Duodenal mucosa (tissue), 2 donors: ENCODE data around the gene GJE1.
"Not testable (repeated sequence)": the region's sequence is repeated elsewhere in the genome, so short reads cannot be mapped to it uniquely, and the experiment has no call there.

Experiments
- H3K27ac ChIP-seq: one replicate; pipeline ENCODE4 v1.7.0; 2013; ENCODE audit warnings: low read depth, low read length
- H3K27me3 ChIP-seq, 2 donors: one replicate each; pipeline ENCODE4 v1.7.0; 2013; ENCODE audit warnings: low read length in 2 of 2, control low read depth in 1 of 2; ENCODE audit not compliant: insufficient read depth in 2 of 2, control insufficient read depth in 1 of 2
- H3K36me3 ChIP-seq, 2 donors: one replicate each; pipeline ENCODE4 v1.7.0; 2013; ENCODE audit warnings: low read length in 2 of 2, control low read depth in 1 of 2; ENCODE audit not compliant: insufficient read depth in 2 of 2, control insufficient read depth in 1 of 2
- H3K4me1 ChIP-seq, 2 donors: one replicate each; pipeline ENCODE4 v1.7.0; 2013; ENCODE audit warnings: low read length in 2 of 2, control low read depth in 1 of 2; ENCODE audit not compliant: insufficient read depth in 2 of 2, control insufficient read depth in 1 of 2
- H3K4me3 ChIP-seq, 2 donors: one replicate each; pipeline ENCODE4 v1.7.0; 2013; ENCODE audit warnings: low read length in 2 of 2, low read depth in 1 of 2
- H3K9ac ChIP-seq, 2 donors: one replicate each; pipeline ENCODE4 v1.7.0; 2013; ENCODE audit warnings: low read length in 2 of 2, low read depth in 1 of 2
- H3K9me3 ChIP-seq, 2 donors: one replicate each; pipeline ENCODE4 v1.7.0; 2013; ENCODE audit warnings: low read length in 2 of 2, control low read depth in 1 of 2; ENCODE audit not compliant: control insufficient read depth in 1 of 2

GJE1 gene

DNA sequence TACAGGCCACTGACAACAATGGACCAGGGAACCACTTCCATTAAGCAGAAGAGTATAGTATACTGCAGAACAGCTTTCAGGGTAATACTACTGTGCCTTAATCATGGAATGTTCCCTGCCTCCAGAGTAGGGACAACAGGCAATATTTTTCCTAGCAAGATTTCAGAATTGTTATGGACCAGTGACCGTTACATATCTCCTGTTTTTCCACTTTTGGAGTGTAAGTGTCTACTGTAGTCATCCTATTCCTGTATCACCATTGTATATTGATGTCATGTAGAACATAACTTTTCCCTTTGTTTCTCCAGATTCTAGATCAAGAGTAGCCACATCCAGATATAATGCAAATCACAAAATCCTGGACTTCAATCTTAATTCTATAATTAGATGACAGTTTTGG, 1.9 kb upstream of the GJE1 start:
- Histone ChIP-seq H3K4me3 (no peak overlapping the region), H3K36me3 (no peaks in the 10 kb centered on the region), H3K27ac (no peak overlapping the region)

DNA sequence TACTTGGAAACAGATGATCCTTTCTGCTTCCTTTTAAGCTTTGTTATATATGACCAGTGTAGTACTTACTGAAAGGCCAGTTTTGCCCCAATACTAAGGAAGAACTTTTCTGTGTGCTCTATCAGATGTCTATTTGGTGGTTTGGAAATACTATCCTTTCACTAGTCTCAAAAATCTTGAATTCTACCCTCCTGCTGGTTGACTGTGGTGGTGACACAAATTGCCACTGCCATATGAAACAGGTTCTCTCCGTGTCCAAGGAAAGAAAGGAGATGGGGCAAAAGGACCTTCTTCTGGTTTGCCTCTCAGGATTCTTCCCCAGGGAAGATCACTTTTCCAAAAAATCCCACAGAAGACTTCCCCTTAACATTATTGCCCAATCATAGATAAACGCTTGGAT, 6.2 kb downstream of the GJE1 start:
- no peaks in the 10 kb centered on the region for H3K4me1 ChIP-seq
- no peaks in the 10 kb centered on the region for H3K9me3 ChIP-seq
- no peak overlapping the region for H3K4me3 ChIP-seq
- peaks cover 0 to 4% of the 10 kb centered on the region in 2 donors for H3K27me3 ChIP-seq
- no peaks in the 10 kb centered on the region for H3K36me3 ChIP-seq
- no peak overlapping the region for H3K9ac ChIP-seq
- no peak overlapping the region for H3K27ac ChIP-seq

More for the DNA sequence above, 1.9 kb upstream of the GJE1 start:
- no peaks in the 10 kb centered on the region for H3K4me1 ChIP-seq
- peaks cover 0 to 3% of the 10 kb centered on the region in 2 donors for H3K27me3 ChIP-seq
- no peaks in the 10 kb centered on the region for H3K9me3 ChIP-seq
- no peak overlapping the region for H3K9ac ChIP-seq

- not testable (repeated sequence) for H3K9ac ChIP-seq, H3K9me3 ChIP-seq, H3K4me3 ChIP-seq, H3K27me3 ChIP-seq, H3K36me3 ChIP-seq, H3K27ac ChIP-seq, H3K4me1 ChIP-seq
Measured at GRCh38 chr6:142141531-142141930, 8.8 kb downstream of the GJE1 start.

GRCh38 chr6:142146828-142147662, 14.3 kb downstream of the GJE1 start, which contains the start of the genes NMBR and VTA1:
NMBR (minus strand) TSS chr6:142147122; CDS start chr6:142088658, 58,464 bp downstream.
VTA1 (plus strand) TSS chr6:142147263; CDS start chr6:142147288, 25 bp downstream.
- peak within 1 kb of the TSS; percentile 95 to 99 for H3K4me3 ChIP-seq
- H3K9me3 ChIP-seq = no peaks in the 10 kb centered on the region
- peaks cover 16% of the 10 kb centered on the region in 2 donors for H3K4me1 ChIP-seq
- H3K27ac ChIP-seq = no peak within 1 kb of the TSS
- H3K27me3 ChIP-seq = no peaks in the 10 kb centered on the region
- H3K9ac ChIP-seq = peak within 1 kb of the TSS; percentile 78 to 82
- H3K36me3 ChIP-seq = no peaks in the 10 kb centered on the region

DNA sequence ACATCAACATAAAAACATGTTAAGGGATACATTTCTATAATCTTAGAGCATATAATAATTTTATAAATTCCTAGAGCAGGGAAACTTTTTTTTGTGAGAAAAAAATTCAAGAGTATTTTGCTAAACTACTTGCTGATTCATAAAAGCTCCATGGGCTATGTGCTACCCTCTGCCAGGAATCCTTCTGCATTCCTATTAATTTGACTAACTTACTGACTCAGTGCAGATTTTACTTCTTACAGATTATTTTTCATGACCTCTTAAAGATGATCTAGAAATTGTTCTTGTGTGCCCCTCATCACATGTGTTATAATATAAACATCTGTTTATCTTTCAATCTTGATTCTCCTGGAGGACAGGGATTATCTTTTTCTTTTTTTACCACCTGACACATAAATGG, 20.0 kb downstream of the GJE1 start:
- Histone ChIP-seq H3K4me3 (no peak overlapping the region), H3K9ac (no peak overlapping the region), H3K4me1 (peaks cover 13 to 21% of the 10 kb centered on the region in 2 donors), H3K27ac (no peak overlapping the region), H3K9me3 (no peaks in the 10 kb centered on the region), H3K27me3 (no peaks in the 10 kb centered on the region), H3K36me3 (no peaks in the 10 kb centered on the region)

- no peaks in the 10 kb centered on the region for H3K27me3 ChIP-seq
- H3K4me1 ChIP-seq = peaks cover 9 to 18% of the 10 kb centered on the region in 2 donors
- no peak overlapping the region for H3K27ac ChIP-seq
- no peaks in the 10 kb centered on the region for H3K36me3 ChIP-seq
- no peak overlapping the region for H3K9ac ChIP-seq
- no peak overlapping the region for H3K4me3 ChIP-seq
- H3K9me3 ChIP-seq = no peaks in the 10 kb centered on the region
Measured at GRCh38 chr6:142153196-142153595, 20.5 kb downstream of the GJE1 start.

DNA sequence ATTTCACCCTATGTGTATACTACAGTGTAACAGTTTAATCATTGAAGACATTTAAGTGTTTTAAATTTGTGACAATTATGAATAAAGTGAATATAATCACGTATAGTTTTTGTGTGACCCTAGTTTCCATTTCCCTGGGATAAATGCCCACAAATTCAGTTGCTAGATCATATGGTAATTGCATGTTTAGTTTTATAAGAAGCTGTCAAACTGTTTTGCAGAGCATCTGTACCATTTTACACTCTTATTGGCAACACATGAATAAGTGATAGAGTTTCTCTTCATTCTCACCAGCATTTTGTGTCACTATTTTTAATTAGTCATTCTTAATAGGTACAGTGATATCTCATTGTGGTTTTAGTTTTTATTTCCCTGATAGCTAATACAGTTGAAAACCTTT, 21.6 kb downstream of the GJE1 start:
- H3K36me3 ChIP-seq = no peaks in the 10 kb centered on the region
- H3K27me3 ChIP-seq = no peaks in the 10 kb centered on the region
- H3K4me3 ChIP-seq = no peak overlapping the region
- H3K9me3 ChIP-seq = no peaks in the 10 kb centered on the region
- peaks cover 0 to 8% of the 10 kb centered on the region in 2 donors for H3K4me1 ChIP-seq
- H3K27ac ChIP-seq = no peak overlapping the region
- H3K9ac ChIP-seq = no peak overlapping the region

GRCh38 chr6:142155091-142155490, 22.4 kb downstream of the GJE1 start:
- Histone ChIP-seq H3K36me3 (no peaks in the 10 kb centered on the region), H3K4me1 (peaks cover 0 to 5% of the 10 kb centered on the region in 2 donors), H3K27me3 (no peaks in the 10 kb centered on the region), H3K9ac (no peak overlapping the region), H3K9me3 (no peaks in the 10 kb centered on the region), H3K27ac (no peak overlapping the region), H3K4me3 (no peak overlapping the region)

DNA sequence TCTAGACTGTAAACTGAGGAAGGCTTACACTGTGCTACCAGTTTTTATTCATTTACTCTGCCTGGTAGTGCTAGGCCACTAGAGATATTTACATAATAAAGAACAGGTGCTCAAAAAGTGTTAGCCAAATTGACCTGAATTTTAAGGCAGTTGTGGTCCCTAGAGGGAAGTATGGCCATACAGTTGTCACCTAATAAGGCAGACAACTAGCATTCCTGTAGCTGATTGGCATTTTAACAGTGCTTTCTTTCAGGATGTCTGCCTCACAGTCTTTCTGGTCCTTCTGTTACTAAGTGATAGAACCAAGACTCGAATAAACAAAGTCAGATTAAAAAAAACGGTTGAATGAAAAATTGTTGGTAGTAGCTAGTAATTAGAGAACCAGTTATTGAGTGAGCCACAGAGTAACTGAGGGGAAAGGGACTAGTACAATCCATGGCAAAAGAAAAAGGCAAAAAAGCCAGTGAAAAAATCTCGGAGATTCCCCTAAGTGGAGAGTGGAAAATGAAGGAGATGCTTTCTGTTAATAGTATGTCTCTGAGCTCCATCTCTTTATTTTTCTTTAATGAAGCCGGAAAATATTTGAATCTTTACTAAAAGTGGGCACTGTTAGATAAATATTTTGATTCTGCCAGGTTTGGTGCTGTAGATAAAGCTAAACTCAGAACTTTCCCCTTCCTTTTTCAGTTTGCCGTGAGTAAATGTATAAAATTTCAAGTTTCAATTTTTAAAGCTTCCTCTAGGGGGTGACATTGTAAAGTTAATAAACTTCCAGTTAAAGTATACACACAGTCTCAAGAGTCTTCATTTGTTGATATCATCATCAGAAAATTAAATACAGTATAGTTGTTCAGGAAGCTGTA, 23.4 kb downstream of the GJE1 start:
- no peaks in the 10 kb centered on the region for H3K27me3 ChIP-seq
- no peaks in the 10 kb centered on the region for H3K36me3 ChIP-seq
- peaks cover 0 to 5% of the 10 kb centered on the region in 2 donors for H3K4me1 ChIP-seq
- H3K9me3 ChIP-seq = no peaks in the 10 kb centered on the region
- H3K4me3 ChIP-seq = no peak overlapping the region
- no peak overlapping the region for H3K27ac ChIP-seq
- no peak overlapping the region for H3K9ac ChIP-seq

GRCh38 chr6:142156758-142157068, 24.0 kb downstream of the GJE1 start:
- not testable (repeated sequence) for H3K27me3 ChIP-seq, H3K4me3 ChIP-seq, H3K27ac ChIP-seq, H3K9ac ChIP-seq, H3K4me1 ChIP-seq, H3K9me3 ChIP-seq, H3K36me3 ChIP-seq
